GM12873 (cell line): Measurements from ENCODE around the gene SYNC.

Experiments used
- CTCF ChIP-seq: IDR thresholded peaks from 2 replicates; pipeline ENCODE4 v1.5.1; 2012; ENCODE audit warnings: low read depth, mild to moderate bottlenecking, moderate library complexity, low read length, control low read depth; ENCODE audit not compliant: insufficient read depth; ENCODE audit errors: missing control alignments

SYNC gene

GRCh38 chr1:32719681-32720275 is 17.2 kb upstream of the SYNC start:
- TF ChIP-seq CTCF = no peak

- no peak for TF ChIP-seq CTCF
Measured at GRCh38 chr1:32718527-32718926, 16.0 kb upstream of the SYNC start.

DNA sequence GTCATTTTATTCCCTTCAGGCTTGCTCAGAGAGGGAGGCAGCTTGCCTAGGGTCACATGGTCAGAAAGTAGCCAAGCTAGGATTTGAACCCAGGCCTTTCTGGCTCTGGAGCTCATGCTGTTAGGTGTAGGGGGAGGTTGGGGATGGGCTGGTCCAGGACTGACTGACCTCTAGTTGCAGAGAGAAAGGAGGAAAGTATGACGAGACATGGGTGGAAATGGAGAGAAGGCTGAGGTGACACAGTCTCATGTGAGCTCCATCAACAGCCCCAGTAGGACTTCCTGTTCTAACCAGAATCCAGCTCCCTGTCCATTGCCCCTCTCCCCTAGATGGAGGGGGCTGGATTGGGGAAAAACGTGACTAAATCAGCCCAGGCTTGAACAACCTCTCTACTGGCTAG is 15.5 kb upstream of the SYNC start:
- TF ChIP-seq CTCF = no peak

DNA sequence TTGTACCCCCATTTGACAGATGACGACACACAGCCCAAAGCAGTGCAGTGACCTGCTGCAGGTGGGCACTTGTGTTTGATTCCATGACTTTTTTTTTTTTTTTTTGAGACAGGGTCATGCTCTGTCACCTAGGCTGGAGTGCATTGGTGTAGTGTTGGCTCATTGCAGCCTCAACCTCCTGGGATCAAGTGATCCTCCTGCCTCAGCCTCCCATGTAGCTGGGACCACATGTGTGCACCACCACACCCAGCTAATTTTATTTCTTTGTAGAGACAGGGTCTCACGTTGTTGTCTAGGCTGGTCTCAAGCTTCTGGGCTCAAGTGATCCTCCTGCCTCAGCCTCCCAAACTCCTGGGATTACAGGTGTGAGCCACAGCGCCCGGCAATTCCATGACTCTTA is 14.9 kb upstream of the SYNC start:
- TF ChIP-seq CTCF = no peak

GRCh38 chr1:32716312-32717148 is 14.0 kb upstream of the SYNC start:
- TF ChIP-seq CTCF = no peak

DNA sequence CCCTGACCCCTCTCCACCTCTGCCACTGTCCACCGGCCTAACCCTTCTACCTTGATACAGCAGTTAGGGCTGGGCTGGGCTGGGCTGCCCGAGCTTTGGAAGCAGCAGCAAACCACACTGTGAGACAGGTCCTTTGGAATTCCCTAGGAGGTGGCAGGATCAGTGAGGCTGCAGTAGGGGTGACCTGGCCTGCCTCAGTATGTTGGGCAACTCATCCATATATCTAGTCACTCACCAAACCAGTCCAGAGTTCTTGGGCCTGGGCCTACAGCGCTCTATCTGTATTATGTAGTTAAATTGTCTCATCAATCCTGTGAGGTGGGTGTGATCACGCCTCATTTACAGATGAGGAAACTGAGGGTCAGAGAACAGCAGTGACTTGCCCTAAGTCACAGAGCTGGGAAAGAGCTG is 13.3 kb upstream of the SYNC start:
- TF ChIP-seq CTCF = no peak

- no peak for TF ChIP-seq CTCF
Measured at GRCh38 chr1:32714277-32714676, 11.7 kb upstream of the SYNC start.
